CD4-positive, alpha-beta T cell treated with Interleukin-15 for 1 hour (primary cell): ENCODE measurements around the gene SLC15A3.
"Not testable (repeated sequence)": the region's sequence is repeated elsewhere in the genome, so short reads cannot be mapped to it uniquely, and the experiment has no call there.

Experiments
- DNase-seq: peaks from one replicate; pipeline ENCODE4 v3.0.0-alpha.2; 2020

The SLC15A3 gene

DNA sequence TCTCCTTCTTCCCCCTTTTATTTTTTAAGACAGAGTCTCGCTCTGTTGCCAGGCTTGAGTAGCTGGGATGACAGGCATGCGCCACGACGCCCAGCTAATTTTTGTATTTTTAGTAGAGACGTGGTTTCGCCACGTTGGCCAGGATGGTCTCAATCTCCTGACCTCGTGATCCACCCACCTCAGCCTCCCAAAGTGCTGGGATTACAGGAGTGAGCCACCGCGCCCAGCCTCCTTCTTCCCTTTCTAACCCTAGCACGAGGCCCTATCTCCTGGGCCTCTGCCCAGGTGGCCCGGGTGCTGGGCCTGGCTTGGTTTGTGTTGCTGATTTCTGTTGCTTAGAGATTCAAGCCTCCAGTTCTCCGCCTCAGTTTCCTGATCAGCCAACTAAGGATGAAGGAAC lies 22.3 kb upstream of the SLC15A3 start:
- not testable (repeated sequence) for DNase-seq

DNA sequence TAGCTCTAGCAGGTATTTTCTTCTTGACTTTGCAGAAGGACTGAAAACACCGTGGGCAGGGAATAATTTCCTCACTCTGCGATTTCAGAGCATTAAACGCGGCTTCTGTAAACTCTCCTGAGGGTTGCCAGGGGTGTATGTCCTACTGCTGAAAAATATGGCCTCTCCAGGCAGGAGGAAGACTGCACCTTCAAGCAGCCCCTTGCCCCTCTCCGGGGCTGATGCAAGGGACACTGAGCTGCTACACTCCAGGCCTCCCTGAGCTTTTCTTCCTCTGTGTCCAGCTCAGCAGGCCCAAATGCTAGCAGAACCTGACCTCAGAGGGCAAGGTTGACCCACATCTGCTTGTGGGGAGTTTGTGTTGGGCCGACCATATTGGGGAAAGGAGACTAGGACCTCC lies 21.7 kb upstream of the SLC15A3 start:
- no peak for DNase-seq

DNA sequence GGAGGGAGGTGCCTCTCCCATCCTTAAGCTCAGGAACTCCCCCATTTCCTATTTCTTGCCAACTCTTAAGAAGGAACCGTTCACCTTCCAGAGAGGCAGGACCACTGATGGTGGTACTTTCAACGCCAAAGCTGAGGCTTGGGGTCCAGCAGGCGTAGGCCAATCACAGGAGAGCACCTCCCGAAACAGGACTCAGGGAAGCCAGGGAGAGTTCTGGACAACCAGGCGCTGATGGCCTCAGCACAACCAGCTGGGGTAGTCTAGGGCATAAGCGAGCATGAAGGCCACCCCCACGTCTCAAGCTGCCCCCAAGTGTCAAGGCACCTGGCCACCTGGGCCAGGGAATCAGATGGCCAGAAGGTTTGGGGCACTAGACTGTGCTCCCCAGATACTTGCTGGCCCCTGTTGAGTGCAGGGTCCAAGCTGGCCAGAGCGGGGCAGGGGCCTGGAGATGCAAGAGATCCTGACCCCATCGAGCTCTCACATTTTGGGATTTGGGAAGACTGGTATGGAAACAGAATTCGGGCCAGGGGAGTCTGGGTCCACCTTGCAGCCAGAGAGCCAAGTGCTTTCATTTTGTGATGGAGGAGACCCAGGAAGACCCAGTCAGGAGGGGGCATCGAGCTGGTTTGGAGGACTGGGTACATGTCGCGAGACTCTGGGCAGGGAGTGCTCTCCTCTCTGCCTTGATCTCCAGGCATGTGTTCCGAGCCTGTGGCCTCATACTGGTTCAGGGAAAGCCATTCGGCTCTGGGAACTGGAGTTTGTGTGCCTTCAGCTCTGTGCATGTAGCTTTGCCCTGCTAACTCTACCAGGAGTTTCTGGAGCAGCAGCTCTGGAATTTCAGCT lies 20.4 kb upstream of the SLC15A3 start:
- DNase-seq, result peak; percentile 53

DNA sequence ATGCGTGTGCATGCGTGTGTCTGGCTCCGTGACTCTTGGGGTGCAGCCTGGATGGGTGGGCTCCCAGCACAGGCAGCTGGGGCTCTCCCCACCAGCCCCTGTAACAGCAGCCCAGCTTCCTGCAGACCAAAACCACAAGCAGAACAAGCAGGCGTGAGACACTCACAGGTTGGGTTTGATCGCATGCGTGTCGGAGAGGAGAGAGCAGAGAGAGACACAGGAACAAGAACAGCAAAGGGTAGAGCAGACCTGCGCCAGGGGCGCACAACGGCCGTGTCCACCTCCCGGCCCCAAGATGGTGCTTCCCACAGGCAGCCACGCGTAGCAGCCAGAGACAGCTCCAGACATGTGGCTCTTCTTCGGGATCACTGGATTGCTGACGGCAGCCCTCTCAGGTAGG lies 19.5 kb upstream of the SLC15A3 start, which contains the start of gene CD6:
TSS of gene CD6 (plus strand) at position 161 of the 400 bp plus-strand sequence. CDS start at position 347, 186 bp downstream.
- peak; percentile 76 for DNase-seq

DNA sequence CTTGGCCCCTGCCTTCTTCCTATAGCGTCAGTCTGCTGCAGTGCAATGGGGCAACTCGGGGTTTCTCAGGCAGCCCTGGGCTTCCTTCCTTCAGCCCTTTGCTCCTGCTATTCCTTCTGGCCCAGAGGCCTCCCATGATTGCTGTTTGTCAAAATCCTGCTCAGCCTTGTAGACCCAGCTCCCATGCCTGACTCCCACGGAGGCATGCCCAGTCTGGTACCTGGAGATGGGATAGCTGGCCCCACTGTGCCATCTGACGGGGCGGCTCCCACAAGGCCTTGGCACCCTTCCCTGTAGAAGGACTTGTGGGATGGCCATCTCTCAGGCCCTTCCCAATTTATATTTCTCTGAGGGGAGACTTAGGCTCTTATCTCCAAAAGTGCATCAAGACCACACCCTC lies 18.9 kb upstream of the SLC15A3 start:
- DNase-seq, result no peak

DNA sequence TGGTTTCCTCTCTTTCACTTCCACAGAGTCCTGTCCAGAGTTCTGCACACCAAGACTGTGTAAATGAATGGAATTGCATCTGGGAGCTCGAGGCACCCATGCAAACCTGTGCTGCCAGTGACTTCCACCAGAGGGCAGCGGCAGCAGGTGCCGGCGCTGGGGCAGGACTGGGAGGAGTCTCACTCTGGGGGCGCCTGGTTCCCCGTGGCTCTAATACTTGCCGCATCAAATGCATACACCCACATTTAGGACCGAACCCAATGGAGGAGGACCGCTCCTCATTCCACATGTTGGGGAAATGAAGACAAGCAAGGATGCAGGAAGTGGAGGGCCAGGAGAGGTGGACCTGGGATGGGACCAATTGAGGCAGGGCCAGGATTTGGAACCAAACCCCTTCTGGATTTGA lies 18.4 kb upstream of the SLC15A3 start:
- DNase-seq, result peak; percentile 78

DNA sequence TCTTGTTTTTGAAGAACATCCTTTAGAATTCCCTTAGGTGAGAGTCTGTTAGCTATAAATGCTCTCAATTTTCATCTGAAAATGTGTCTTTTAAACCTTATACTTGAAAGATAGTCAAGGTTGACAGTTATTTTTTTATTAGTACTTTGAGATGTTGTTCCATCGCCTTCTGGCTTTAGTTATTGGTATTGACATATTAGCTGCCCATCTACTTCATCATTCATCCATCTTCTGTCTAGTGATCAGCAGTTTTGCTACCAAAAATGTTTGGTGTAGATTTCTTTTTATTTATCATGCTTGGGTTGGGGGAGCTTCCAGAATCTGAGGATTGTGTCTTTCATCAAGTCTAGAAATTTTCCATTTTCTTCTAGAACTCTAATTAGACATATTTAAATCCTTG lies 16.2 kb upstream of the SLC15A3 start:
- DNase-seq, result no peak

DNA sequence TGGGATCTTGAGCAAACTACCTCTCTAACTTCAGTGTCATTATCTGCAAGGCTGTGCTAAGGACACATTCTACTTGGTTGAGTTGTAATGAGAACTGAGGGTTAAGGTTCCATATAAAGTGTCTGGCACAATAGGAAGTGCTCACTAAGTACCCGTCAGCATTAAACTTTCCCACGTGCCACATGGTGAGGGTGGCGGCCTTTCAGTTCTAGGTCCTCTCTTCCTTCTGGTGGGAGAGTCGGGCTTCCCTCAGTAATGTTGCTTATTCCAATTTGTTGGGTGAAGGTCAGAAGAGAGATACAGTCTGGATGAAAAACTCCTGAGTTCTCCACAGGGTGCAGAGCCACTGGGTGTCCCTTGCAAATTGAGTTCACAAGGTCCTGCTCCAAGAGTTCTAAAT lies 14.9 kb upstream of the SLC15A3 start:
- DNase-seq, result no peak

DNA sequence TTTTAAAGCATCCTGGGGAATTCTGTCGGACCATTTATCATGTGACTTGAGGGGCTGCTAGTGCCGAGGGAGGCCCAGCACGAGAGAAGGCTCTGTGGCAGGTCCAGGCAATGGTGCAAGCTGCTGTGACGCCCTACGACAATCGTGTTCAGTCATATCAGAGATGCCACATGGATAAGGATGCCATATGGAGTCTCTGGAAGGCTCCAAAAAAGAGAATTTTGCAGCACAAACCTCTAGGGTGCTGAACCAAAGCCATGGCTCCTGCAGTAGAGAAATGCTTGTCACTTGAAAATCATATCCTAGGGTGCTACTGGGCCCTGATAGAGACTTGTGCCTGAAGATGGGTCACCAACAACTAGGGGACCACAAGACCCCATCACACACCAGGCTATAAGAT lies 12.8 kb upstream of the SLC15A3 start:
- no peak for DNase-seq

DNA sequence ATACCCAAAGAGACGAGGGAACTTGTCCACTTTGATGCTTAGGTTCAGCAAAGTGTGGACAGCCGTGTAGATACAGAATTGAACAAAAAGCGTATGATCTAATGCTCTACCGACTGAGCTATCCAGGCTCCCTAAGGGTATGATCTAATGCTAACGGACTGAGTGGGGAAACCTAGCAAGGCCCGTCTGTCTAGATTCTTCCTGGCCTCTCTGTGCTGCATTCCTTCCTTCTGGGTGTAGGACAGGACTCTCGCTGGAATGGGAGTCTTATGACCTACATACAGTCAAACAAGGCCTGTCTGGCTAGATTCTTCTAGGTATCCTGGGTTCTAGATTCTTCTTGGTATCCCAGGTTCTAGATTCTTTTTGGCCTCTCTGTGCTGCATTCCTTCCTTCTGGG lies 8.4 kb upstream of the SLC15A3 start:
- no peak for DNase-seq

DNA sequence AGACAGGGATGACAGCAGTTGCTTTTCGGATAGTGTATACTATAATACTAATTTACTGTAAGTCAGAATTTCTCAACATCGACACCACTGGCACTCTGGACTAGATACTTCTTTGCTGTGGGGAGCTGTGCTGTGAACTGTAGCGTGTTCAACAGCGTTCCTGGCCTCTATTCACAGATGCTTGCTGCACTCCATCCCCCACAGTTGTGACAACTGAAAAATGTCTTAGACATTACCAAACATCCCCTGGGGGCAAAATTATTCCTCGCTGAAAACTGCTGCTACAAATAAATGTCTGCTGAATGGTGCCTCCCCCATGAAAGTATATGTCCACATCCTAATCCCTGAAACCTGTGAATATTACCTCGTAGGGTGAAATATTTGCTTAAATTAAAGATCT lies 7.5 kb upstream of the SLC15A3 start:
- no peak for DNase-seq

DNA sequence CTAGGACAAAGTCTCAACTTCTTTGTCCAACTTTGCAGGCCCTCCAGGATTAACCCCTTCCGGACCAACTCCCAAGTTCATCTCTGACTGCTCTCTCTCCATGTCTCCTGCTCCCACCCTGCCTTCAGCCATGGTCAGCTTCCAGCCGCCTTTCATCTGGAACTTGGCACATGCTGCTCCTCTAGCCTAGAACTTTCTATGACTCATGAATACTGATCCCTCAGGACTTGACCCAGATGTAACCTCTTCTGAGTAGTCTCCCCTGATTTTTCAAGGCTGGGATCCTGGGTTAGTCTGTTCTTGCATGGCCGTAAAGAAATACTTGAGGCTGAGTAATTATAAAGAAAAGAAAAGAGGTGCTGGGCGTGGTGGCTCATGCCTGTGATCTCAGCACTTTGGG lies 5.2 kb upstream of the SLC15A3 start:
- DNase-seq, result no peak

DNA sequence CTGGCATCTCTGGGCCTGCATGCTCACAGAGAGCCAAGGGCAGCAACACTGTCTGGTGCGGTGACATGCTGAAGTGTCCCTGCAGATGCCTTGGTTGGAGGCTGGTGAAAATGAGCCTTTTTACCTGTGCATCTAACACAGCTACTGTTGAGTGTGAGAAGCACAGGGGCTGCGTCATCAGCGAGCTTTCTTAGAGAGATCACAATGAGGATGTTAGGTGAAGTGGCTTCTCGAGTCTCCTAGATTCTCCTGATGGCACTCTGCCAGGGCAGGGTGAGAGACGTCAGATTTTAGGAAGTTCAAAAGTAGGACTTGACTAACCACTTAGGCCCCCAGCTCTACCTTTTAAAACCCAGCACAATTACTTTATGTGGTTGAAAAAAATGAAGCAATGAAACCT lies 3.6 kb upstream of the SLC15A3 start:
- DNase-seq, result peak; percentile 56

DNA sequence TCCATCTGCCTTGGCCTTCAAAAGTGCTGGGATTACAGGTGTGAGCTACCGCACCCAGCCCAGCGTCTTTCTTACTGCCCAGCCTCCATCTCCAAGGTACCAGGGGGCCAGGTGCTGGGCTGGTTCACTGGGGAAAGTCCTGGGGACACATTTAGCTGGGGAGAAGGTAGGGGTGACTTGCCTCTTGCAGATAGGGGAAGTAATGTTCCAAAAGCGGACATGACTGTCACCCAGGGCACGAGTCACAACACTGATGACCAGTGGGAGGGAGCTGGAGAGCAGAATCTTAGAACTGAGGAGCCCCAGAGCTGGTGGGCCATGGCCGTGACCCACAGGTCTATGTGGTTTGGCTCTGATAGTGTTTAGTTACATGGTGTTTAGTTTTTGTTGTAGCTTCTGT lies 2.4 kb upstream of the SLC15A3 start:
- DNase-seq, result peak; percentile 74

DNA sequence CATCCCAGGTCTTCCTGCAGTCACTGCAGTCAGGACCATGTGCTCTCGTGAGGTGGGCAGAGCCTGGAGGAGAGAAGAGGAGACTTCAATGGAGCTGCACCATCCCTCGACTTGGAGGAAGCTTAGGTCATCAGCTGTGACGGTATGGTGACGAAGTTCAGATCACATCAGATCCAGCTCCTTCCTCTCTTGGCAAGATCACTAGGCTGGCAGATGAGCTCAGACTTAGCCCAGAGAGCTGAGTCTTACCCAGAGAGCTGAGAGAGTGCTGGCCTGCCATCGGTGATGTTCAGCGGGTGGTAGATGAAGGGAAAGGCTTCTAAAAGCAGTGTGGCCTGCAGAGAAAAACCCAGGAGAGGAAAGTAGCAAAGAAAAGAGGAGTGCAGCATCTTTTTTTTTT lies 1.8 kb upstream of the SLC15A3 start:
- peak; percentile 76 for DNase-seq

DNA sequence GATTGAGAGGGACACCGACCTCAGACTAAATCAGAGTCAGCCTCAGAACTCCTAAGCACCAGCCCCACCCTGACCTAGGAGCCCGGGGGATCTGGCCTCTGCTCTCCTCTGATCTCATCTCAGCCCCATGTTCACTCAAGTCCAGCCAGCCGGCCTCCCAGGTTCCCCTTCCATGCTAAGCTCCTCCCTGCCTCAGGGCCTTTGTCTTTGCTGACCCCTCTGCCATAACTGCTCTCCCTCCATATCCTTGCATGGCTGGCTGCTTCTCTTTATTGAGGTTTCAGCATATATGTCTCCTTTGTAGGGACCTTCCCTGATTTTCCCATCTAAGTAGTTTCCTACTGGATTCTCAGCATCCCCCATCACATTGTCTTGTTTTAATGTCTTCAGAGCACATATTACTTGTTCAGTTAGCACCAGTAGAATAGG lies 780 bp upstream of the SLC15A3 start:
- DNase-seq, result no peak

DNA sequence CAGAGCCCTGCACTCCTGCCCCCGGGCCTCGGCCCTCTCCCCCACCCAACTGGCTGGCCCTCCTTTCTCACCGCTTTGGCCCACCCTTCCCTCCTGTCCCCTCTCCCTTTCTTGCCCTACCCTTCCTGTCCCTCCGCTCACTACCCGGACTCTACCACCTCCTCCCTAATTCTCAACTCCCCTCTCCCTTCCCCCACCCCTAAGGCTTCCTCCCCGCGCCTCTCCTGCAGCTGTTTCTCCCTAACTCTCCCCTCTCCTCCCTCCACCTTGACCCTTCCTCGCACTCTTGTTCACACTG lies 421 bp downstream of the SLC15A3 start:
- no peak for DNase-seq

DNA sequence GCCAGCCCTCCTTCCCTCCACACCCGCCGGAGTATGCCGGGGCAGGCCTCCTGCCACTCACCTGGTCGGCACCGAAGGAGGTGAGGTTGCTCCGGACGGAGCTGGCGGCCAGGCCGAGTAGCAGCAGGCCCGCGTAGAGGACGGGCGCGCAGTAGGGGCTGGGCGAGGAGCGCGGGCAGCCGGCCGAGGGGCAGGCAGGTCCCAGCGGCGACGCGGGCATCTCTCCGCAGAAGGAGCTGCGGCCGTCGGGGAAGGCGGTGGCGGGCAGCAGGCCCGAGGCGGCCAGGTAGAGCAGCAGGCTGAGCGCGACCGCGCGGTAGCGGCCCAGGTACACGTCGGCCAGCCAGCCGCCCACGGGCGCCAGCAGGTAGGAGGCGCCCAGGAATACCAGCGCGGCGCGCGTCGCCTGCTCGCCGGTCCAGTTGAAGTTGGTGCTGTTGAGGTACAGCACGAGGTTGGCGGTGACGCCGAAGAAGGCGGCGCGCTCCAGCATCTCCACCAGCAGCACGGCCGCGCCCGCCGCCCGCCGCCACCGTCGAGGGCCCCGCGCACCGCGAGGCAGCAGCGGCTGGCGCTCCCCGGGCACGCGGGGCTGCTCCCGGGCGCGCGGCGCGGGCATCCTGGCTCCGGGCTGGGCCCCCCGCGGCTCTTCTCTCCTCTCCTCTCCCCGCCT lies 907 bp downstream of the SLC15A3 start:
- no peak for DNase-seq

DNA sequence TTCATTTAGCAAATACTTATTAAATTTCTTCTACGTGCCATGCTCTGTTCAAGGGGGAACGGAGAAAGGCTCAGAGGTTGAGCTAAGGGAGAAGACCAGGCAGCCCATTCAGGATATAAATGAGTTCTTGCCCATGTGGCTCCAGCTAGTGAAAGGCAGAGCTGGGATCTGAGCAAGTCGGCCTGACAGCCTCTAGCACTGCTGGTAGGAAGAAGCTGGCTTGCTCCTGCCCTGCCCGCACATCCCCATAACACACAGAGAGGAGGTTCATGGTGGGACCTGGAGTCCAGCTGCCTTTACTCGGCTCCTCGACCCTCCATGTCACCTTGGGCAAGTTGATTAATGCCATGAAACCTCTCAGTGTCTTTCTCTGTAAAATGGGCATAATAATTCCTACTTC lies 2.0 kb downstream of the SLC15A3 start:
- no peak for DNase-seq

DNA sequence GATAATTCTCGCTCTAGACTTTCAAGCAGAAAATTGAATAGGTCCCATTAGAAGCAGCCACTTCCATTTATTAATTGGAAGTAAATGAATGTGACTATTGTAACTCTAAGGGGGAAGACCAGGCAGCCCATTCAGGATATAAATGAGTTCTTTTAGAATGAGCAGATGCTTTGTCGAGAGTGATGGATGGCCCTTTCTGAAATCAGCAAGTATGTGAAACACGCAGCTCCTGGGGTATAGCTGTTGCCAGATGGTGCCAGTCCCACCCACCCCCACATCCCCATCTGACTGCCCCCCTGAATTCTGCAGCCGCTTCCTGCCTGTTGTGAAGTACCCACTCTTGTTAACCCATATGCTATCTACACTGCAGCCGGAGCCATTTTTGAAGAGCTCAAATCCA lies 3.7 kb downstream of the SLC15A3 start:
- DNase-seq, result no peak

DNA sequence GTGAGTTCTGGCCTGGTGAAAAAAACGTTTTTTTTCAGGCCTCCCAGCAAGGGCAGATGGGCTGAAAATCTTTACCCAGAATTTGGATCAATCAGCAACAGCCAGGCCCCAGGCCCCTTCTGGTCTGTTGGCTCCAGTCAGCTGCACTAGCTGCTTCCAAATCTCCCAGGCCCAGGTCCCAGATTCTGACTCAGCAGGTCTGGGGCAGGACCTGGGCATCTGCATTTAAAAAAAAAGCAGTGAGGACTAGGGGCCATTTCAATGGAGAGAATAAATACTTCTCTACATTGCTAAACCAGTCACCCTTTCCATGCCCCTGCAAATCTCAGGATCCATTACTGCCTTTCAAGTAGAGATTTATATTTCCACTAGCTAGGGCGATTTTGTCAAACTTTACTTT lies 4.3 kb downstream of the SLC15A3 start:
- DNase-seq, result no peak

DNA sequence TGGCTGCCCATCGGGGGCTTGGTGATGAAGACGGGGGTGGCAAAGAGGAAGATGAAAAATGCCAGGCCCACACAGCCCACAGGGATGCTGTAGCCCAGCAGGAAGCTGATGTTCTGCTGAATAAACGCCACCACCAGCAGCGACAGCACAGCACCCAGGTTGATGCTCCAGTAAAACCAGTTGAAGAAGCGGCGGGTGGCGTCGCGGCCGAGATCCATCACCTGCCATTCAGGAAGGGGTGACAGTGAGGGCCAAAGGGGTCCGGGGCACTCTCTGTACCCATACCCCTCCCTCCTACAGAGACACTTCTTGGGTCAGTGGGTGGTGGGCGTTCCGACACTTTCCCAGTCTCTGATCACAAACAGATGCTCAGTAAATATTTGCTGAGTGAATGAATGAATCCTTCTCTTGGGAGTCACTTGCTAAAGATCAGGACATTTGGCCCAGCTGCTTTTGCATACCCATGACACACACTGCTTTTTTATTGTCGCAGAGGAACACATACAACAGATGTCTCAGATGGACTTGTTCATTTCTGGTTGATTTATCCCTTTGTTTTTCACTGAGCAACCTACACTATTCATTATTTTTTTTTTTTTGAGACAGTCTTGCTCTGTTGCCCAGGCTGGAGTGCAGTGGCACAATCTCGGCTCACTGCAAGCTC lies 5.2 kb downstream of the SLC15A3 start:
- no peak for DNase-seq

DNA sequence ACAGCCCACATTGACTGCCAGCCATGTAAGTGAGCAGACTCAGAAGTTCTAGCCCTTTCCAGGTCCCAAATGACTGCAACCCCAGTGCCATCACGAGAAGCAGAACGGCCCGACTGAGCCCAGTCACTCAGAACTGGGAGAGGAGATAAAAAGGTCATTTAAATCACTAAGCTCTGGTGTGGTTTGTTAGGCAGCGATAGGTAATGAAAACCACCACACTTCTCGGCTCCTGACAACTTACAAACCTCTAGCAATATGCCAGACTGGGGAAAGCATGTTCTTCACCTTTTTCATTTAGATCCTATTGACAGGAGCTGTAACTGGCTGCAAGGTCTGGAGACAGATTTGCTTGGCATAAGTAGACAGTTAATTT lies 6.7 kb downstream of the SLC15A3 start:
- no peak for DNase-seq
